Pancreas (tissue), 10 donors: Measurements from ENCODE around the gene ESR2. TPM values are rescaled to one million over a fixed set of nuclear protein-coding genes. Genes with fewer than 3 reads are reported as not detected.
A peak's percentile ranks its signal among the peaks of the same experiment; 100 is the strongest.

Experiments
- ATAC-seq, 4 donors: fragments of 200-7000 bp; cut with Tn5 transposase; one replicate each; pipeline versions ENCODE4 v1.8.0 to v1.9.1; 2020; ENCODE audit warnings: mild to moderate bottlenecking in 4 of 4, moderate library complexity in 4 of 4
- DNase-seq, 6 donors: peaks; one replicate each; pipeline ENCODE4 v3.0.0-alpha.2; 2020
- FAIRE-seq: peaks from 2 replicates; lab custom pipeline; 2012; peaks lifted over from hg19 to GRCh38; lab: Jason Lieb, UNC
- H3K27ac ChIP-seq, 4 donors: fragments of 200-600 bp; sonication (generic); 1 replicate in 3 of 4; 2 replicates in 1 of 4; pipeline versions ENCODE4 v1.5.0 to v1.8.0; 2020
- H3K27me3 ChIP-seq, 4 donors: fragments of 200-600 bp; one replicate each; pipeline ENCODE4 v1.8.0; 2021
- H3K36me3 ChIP-seq, 3 donors: fragments of 200-600 bp; sonication (generic) in 1 of 3; one replicate each; pipeline versions ENCODE4 v1.5.0 to v1.8.0; 2020 to 2021
- H3K4me1 ChIP-seq, 3 donors: fragments of 200-600 bp; one replicate each; pipeline ENCODE4 v1.8.0; 2021
- H3K4me3 ChIP-seq, 4 donors: fragments of 200-600 bp; sonication (generic) in 2 of 4; one replicate each; pipeline versions ENCODE4 v1.5.0 to v1.8.0; 2020 to 2021
- H3K9me3 ChIP-seq, 4 donors: fragments of 200-600 bp; one replicate each; pipeline ENCODE4 v1.8.0; 2021
- WGBS, 2 donors: extraction: QIAGEN DNeasy Blood & Tissue Kit; methylation state at CpG; one replicate each; pipeline ENCODE4 v1.1.7; 2013; 5-methylcytosine and 5-hydroxymethylcytosine counted together
- intact Hi-C, 3 donors: fragments of 100-400 bp; cut with DNase I; formaldehyde crosslinking; loops; one replicate each; pipeline versions ENCODE4 v1.11.1 to v1.14.2; 2022
- polyA plus RNA-seq, 2 donors: library from polyadenylated mRNA; stranded (reverse); fragments of 200-250 nt; gene quantifications; one replicate each; pipeline ENCODE4 v1.2.3, GENCODE V29; 2013
- total RNA-seq, 6 donors: library from RNA; stranded (reverse); fragmentation: NEBNext Ultra II Directional in 4 of 6; extraction: Animal tissue kit (Norgen Biotek cat#: 25700) in 4 of 6; gene quantifications; one replicate each; pipeline versions ENCODE4 v1.2.1 to v1.2.4, GENCODE V29; 2021 to 2023
- TF ChIP-seq, protein P1 (sequence below), 4 donors: fragments of 200-600 bp; sonication (generic) in 3 of 4; IDR thresholded peaks; one replicate each; pipeline versions ENCODE4 v1.5.0 to v1.8.0; 2021; ENCODE audit warnings: antibody characterized with exemption in 4 of 4
- donor health status: healthy with polysubstance abuse.
- donor health status: DM: no; HTN: no; CAD: no; lungs with moderate emphysema.
- donor health status: DM: no; HTN: no; CAD: no.
- donor health status: control.
- donor health status: control.
- donor health status: Bipolar disorder and iron deficiency.
- donor health status: DM: yes; HTN: yes; CAD: no.
- donor health status: DM: no; HTN: no; CAD: no.
- donor health status: DM: no; HTN: no; CAD: no.
- donor health status: DM: yes; HTN: yes; CAD: no.

Gene ESR2
- total and polyA plus RNA-seq, 8 donors = 0.08 to 0.78 (median 0.19) TPM

DNA sequence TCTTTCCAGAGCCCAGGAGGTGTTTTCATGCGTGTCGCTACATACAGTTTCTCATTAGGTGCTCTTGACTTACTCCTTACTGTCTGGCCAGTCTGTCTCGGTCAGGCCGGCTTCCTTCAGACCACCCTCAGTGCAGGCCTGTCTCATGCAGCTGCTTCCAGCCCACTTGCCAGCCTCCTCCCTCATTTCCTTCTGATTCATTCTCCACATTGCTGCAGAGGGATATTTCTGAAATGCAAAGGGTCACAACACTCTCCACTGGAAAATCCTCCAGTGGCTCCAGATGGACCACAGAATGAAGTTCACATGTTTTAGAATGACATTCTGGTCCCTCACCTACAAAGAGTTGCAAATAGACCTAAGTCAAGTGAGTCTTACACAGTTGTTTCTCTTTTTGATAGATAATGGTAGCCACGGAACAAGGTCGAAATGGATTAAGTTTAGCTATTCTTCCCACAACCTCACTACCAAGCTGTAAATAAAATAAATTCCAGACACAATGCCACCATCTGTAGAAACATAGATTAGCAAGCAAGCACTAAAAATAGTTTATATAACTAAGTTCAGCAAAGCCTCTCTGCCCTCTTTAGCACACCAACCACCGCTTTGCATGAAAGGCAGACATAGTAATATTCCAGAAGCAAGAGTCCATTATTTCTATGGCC, 146.9 kb downstream of the ESR2 start:
- peaks cover 3 to 56% (median 19%) of the 10 kb centered on the region in 3 donors for H3K36me3 ChIP-seq
- peak in 1 of 4 donors; percentile 53 for ATAC-seq
- no peak overlapping the region for H3K27ac ChIP-seq
- FAIRE-seq = no peak
- H3K4me3 ChIP-seq = no peak overlapping the region
- no peaks in the 10 kb centered on the region for H3K4me1 ChIP-seq
- TF ChIP-seq, protein P1, sequence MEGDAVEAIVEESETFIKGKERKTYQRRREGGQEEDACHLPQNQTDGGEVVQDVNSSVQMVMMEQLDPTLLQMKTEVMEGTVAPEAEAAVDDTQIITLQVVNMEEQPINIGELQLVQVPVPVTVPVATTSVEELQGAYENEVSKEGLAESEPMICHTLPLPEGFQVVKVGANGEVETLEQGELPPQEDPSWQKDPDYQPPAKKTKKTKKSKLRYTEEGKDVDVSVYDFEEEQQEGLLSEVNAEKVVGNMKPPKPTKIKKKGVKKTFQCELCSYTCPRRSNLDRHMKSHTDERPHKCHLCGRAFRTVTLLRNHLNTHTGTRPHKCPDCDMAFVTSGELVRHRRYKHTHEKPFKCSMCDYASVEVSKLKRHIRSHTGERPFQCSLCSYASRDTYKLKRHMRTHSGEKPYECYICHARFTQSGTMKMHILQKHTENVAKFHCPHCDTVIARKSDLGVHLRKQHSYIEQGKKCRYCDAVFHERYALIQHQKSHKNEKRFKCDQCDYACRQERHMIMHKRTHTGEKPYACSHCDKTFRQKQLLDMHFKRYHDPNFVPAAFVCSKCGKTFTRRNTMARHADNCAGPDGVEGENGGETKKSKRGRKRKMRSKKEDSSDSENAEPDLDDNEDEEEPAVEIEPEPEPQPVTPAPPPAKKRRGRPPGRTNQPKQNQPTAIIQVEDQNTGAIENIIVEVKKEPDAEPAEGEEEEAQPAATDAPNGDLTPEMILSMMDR (IDR thresholded peaks at IDR 0.05) = no peak
- no peaks in the 10 kb centered on the region for H3K27me3 ChIP-seq
- intact Hi-C loops = no loop called here
- WGBS, 2 donors = 90 to 97% methylated on average over 7 of the region's 7 CpGs
- DNase-seq = no peak
- no peaks in the 10 kb centered on the region for H3K9me3 ChIP-seq

DNA sequence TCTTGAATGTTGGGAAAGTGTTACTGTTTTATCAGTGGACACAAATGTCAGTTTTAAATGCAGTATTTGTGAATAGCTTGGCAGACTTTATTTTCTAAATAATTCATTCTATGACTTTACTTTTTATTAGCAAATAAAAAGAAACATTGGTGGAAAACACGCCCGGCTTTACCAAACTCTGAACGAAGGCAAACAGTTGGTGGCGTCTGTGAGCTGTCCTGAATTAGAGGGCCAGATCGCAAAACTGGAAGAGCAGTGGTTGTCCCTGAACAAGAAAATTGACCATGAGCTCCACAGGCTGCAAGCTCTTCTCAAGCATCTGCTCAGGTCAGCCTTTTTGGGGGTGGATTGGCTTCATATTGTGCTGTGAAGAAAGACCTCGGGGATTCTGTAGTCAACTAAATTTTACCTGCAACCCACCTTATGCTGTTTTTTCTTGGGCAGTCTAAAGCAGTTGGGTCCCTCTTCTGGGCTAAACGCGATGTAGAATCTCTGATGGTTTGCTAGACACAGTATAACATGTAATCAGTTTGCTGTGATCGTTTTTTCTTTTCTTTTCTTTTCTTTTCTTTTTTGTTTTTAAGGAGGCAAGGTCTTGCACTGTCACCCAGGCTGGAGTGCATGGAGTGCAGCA, 156.4 kb downstream of the ESR2 start:
- Histone ChIP-seq H3K4me3 (no peak overlapping the region), H3K9me3 (no peaks in the 10 kb centered on the region), H3K27me3 (no peaks in the 10 kb centered on the region), H3K27ac (no peak overlapping the region), H3K36me3 (peaks cover 0 to 82% (median 20%) of the 10 kb centered on the region in 3 donors), H3K4me1 (no peaks in the 10 kb centered on the region)
- DNase-seq (peak in 2 of 6 donors; percentile 28 to 40), ATAC-seq (peak in 3 of 4 donors; percentile 71 to 92 (median 91)), FAIRE-seq (no peak)
- WGBS, 2 donors = 58 to 60% methylated on average over 9 of the region's 9 CpGs
- intact Hi-C loops = loop anchor here in 1 of 3 donors (5.0 kb wide), 1 partner anchor 160 kb away; no protein-coding TSS in a partner anchor
- TF ChIP-seq, protein P1 (IDR thresholded peaks at IDR 0.05) = peak in 1 of 4 donors; percentile 23

DNA sequence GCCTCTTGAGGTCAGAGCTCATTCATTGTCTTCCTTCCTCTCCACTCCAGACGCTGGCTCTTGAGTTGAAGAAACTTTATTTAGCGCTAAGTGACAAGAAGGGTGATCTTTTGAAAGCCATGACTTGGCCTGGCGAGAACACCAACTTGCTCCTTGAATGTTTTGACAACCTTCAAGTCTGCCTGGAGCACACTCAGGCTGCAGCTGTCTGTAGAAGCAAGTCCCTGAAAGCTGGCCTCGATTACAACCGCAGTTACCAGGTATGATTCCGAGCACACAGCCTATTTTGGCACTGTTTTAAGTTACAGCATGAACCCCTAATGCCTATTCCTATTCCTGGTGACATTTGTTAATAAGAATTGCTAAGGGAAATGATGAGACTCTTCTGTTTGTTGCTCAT, 167.6 kb downstream of the ESR2 start:
- Histone ChIP-seq H3K36me3 (peaks cover 0 to 88% (median 13%) of the 10 kb centered on the region in 3 donors), H3K27me3 (no peaks in the 10 kb centered on the region), H3K4me1 (no peaks in the 10 kb centered on the region), H3K9me3 (no peaks in the 10 kb centered on the region), H3K4me3 (no peak overlapping the region), H3K27ac (no peak overlapping the region)
- TF ChIP-seq, protein P1 (IDR thresholded peaks at IDR 0.05) = no peak
- DNase-seq = no peak
- WGBS, 2 donors = 95 to 97% methylated on average over 6 of the region's 6 CpGs
- ATAC-seq = no peak
- intact Hi-C loops = loop anchor here in 1 of 3 donors (10.0 kb wide), 1 partner anchor 168 kb away; the partner anchor contains the start of gene ESR2
- no peak for FAIRE-seq

DNA sequence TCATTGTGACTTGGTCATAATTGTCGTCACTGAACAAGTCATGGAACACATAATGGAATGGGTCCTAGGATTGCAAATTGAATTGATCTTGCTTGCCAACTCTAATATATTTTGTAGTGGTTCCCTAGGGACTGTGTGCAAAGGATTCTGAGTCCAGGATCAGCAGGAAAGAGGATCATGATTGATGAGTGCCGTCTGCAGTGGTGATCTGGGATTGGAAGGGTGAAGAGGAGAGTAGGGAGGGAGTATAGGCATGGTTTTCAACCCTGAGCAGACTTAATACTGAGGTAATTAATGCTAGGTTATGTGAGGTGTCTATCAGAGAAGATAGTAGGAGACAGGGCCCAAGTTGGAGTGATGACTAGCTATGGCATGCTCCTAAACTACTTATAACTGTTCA, 168.9 kb downstream of the ESR2 start:
- DNase-seq (no peak), FAIRE-seq (no peak), ATAC-seq (no peak)
- no peaks in the 10 kb centered on the region for H3K4me1 ChIP-seq
- TF ChIP-seq, protein P1 (IDR thresholded peaks at IDR 0.05) = no peak
- H3K27me3 ChIP-seq = no peaks in the 10 kb centered on the region
- 85 to 91% methylated on average over 2 of the region's 2 CpGs for WGBS, 2 donors
- no peak overlapping the region for H3K27ac ChIP-seq
- H3K36me3 ChIP-seq = peaks cover 0 to 85% (median 18%) of the 10 kb centered on the region in 3 donors
- intact Hi-C loops = loop anchor here in 1 of 3 donors (10.0 kb wide), 1 partner anchor 170 kb away; the partner anchor contains the start of gene ESR2
- H3K9me3 ChIP-seq = no peaks in the 10 kb centered on the region
- H3K4me3 ChIP-seq = no peak overlapping the region
